Measurements from ENCODE around the gene KCNC1. TPM values are rescaled to one million over a fixed set of nuclear protein-coding genes. Genes with fewer than 3 reads are reported as not detected.

Gene KCNC1
- total RNA-seq, 3 donors from 2014 or later, result 0.29 to 0.66 (median 0.34) TPM

GRCh38 chr11:17770917-17771316 is 36.3 kb downstream of the KCNC1 start:
- peaks cover 6% of the 10 kb centered on the region for H3K4me1 ChIP-seq (ENCODE audit: low read depth)
- DNase-seq (no peak), ATAC-seq (no peak)
- no peaks in the 10 kb centered on the region for H3K9me3 ChIP-seq
- intact Hi-C loops (cut with DNase I, micrococcal nuclease), result no loop called here
- H3K36me3 ChIP-seq (ENCODE audit: low read depth), result no peaks in the 10 kb centered on the region
- H3K4me3 ChIP-seq, result no peak overlapping the region
- TF ChIP-seq, protein P1, sequence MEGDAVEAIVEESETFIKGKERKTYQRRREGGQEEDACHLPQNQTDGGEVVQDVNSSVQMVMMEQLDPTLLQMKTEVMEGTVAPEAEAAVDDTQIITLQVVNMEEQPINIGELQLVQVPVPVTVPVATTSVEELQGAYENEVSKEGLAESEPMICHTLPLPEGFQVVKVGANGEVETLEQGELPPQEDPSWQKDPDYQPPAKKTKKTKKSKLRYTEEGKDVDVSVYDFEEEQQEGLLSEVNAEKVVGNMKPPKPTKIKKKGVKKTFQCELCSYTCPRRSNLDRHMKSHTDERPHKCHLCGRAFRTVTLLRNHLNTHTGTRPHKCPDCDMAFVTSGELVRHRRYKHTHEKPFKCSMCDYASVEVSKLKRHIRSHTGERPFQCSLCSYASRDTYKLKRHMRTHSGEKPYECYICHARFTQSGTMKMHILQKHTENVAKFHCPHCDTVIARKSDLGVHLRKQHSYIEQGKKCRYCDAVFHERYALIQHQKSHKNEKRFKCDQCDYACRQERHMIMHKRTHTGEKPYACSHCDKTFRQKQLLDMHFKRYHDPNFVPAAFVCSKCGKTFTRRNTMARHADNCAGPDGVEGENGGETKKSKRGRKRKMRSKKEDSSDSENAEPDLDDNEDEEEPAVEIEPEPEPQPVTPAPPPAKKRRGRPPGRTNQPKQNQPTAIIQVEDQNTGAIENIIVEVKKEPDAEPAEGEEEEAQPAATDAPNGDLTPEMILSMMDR (IDR thresholded peaks at IDR 0.05), result no peak

GRCh38 chr11:17771415-17771814 is 36.8 kb downstream of the KCNC1 start:
- no peak for DNase-seq

DNA sequence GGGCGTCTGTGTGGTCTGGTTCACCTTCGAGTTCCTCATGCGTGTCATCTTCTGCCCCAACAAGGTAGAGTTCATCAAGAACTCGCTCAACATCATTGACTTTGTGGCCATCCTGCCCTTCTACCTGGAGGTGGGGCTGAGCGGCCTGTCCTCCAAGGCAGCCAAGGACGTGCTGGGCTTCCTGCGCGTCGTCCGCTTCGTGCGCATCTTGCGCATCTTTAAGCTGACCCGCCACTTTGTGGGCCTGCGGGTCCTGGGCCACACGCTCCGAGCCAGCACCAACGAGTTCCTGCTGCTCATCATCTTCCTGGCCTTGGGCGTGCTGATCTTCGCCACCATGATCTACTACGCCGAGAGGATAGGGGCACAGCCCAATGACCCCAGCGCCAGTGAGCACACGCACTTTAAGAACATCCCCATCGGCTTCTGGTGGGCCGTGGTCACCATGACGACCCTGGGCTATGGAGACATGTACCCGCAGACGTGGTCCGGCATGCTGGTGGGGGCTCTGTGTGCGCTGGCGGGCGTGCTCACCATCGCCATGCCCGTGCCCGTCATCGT is 37.3 kb downstream of the KCNC1 start:
- H3K4me3 ChIP-seq, result no peak overlapping the region
- DNase-seq, result no peak
- H3K4me1 ChIP-seq (ENCODE audit: low read depth), result peaks cover 6% of the 10 kb centered on the region
- H3K36me3 ChIP-seq (ENCODE audit: low read depth), result no peaks in the 10 kb centered on the region
- intact Hi-C loops (cut with DNase I, micrococcal nuclease), result no loop called here
- TF ChIP-seq, protein P1 (IDR thresholded peaks at IDR 0.05), result no peak
- no peak for ATAC-seq
- no peaks in the 10 kb centered on the region for H3K9me3 ChIP-seq

More at GRCh38 chr11:17771415-17771814, 36.8 kb downstream of the KCNC1 start:
- intact Hi-C loops (cut with DNase I, micrococcal nuclease), result no loop called here
- Histone ChIP-seq H3K9me3 (no peaks in the 10 kb centered on the region), H3K4me3 (no peak overlapping the region), H3K36me3 (ENCODE audit: low read depth) (no peaks in the 10 kb centered on the region), H3K4me1 (ENCODE audit: low read depth) (peaks cover 6% of the 10 kb centered on the region)
- ATAC-seq, result no peak
- TF ChIP-seq, protein P1 (IDR thresholded peaks at IDR 0.05), result no peak

DNA sequence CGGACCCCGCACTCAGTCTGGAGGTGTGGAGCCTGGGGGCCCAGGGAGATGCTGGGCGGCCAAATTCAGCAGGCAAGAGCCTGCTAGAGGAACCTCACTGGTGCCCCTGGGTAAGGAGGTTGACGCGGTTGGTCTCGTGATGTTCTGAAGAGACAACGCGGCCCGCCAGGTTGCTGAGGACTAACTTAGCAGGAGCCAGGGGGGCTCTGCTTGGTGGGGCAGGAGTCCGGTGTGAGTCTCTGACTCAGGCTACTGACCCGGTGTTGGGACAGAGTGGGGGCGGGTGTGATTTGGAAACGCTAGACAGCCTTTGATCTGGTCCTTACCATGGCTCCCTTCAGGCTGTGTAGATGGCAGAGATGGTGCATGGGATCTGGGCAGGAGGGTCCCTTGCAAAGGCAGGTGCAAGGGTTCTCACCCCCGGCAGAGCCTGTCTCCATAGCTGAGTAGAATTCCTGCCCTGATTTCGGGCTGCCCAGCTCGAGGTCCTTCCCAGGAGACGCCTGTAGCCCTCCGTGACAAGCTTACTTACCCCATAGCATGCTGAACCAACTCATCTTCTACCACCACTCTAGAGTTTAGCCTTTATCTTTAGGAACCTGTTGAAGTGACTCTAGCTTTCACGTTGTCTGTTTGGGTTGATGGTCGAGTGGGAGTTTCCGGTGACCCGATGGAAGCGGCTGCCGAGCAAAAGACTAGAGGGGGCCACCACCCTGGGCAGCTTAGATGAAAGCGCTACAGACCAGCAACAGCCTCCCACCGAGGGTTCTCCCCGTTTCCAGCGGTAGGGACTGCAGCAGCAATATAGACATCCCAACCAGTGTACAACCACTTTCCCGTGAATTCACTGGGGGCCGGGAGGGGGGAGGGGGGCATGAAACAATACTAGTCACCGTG is 38.4 kb downstream of the KCNC1 start:
- intact Hi-C loops (cut with DNase I, micrococcal nuclease), result no loop called here
- DNase-seq (no peak), ATAC-seq (no peak)
- H3K4me1 ChIP-seq (ENCODE audit: low read depth), result peaks cover 6% of the 10 kb centered on the region
- H3K36me3 ChIP-seq (ENCODE audit: low read depth), result no peaks in the 10 kb centered on the region
- no peak overlapping the region for H3K4me3 ChIP-seq
- H3K9me3 ChIP-seq, result no peaks in the 10 kb centered on the region
- TF ChIP-seq, protein P1 (IDR thresholded peaks at IDR 0.05), result no peak

DNA sequence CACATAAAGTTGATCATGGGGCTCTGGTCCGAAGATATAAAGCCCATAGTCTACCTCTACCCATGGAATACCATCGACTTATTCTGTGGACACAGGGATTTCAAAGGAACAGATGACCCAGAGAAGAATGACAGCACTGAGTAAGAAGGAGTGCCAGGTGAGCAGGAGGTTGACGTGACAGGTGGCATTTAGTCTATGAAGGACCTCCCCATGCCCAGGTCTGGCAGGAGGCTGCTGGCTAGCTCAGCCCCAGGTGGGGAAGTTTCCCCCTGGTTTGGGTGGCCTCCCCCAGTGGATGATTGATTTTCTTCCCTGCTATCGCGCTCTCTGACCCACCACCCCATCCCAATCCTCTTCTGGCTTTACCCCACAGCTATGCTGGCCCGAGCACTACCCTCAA is 39.1 kb downstream of the KCNC1 start:
- TF ChIP-seq, protein P1 (IDR thresholded peaks at IDR 0.05), result no peak
- intact Hi-C loops (cut with DNase I, micrococcal nuclease), result no loop called here
- H3K4me1 ChIP-seq (ENCODE audit: low read depth), result peaks cover 6% of the 10 kb centered on the region
- H3K36me3 ChIP-seq (ENCODE audit: low read depth), result no peaks in the 10 kb centered on the region
- H3K9me3 ChIP-seq, result no peaks in the 10 kb centered on the region
- no peak overlapping the region for H3K4me3 ChIP-seq
- ATAC-seq (no peak), DNase-seq (no peak)
